HL-60 (cell line): ENCODE data around the gene SLC22A12.

Source experiments
- DNase-seq, 2 experiments: peaks; one replicate each; pipeline ENCODE4 v3.0.0-alpha.2; 2010 to 2020; ENCODE audit warnings: low read depth in 1 of 2, low spot score in 1 of 2
- H3K27ac ChIP-seq: fragments of 250-450 bp; sonication (Bioruptor Pico); replicated peaks from 2 replicates; pipeline ENCODE4 v1.5.1; 2020; ENCODE audit warnings: mild to moderate bottlenecking, moderate library complexity
- H3K27me3 ChIP-seq: fragments of 250-450 bp; sonication (Bioruptor Pico); 2 replicates; pipeline ENCODE4 v1.5.1; 2021; ENCODE audit warnings: mild to moderate bottlenecking, moderate library complexity; ENCODE audit not compliant: insufficient read depth, poor library complexity, severe bottlenecking
- H3K4me3 ChIP-seq: replicated peaks from 2 replicates; pipeline ENCODE4 v1.5.1; 2011; ENCODE audit warnings: mild to moderate bottlenecking, control low read depth, low read length; ENCODE audit not compliant: insufficient read depth
- CTCF ChIP-seq: IDR thresholded peaks from one replicate; pipeline ENCODE4 v1.5.1; 2011; ENCODE audit warnings: low read length, control low read depth, inconsistent platforms; ENCODE audit not compliant: insufficient read depth
- GABPA ChIP-seq: IDR thresholded peaks from 2 replicates; pipeline ENCODE4 v1.6.1; 2012; ENCODE audit warnings: low read depth
- POLR2AphosphoS5 ChIP-seq: IDR thresholded peaks from 2 replicates; pipeline ENCODE4 v1.6.1; 2012; ENCODE audit warnings: low read depth
- REST ChIP-seq: IDR thresholded peaks from 2 replicates; pipeline ENCODE4 v1.6.1; 2012; ENCODE audit warnings: low read depth; ENCODE audit not compliant: insufficient replicate concordance
- SPI1 ChIP-seq: IDR thresholded peaks from 2 replicates; pipeline ENCODE4 v1.6.1; 2012; ENCODE audit warnings: low read depth, mild to moderate bottlenecking, borderline replicate concordance

The SLC22A12 gene

GRCh38 chr11:64642418-64642735 is 51.4 kb downstream of the SLC22A12 start:
- H3K4me3 ChIP-seq = no peak overlapping the region
- H3K27me3 ChIP-seq = peaks cover 21% of the 10 kb centered on the region
- no peak for DNase-seq
- no peak overlapping the region for H3K27ac ChIP-seq
- TF ChIP-seq POLR2AphosphoS5 (no peak), REST (no peak), CTCF (no peak), GABPA (no peak), SPI1 (no peak)

DNA sequence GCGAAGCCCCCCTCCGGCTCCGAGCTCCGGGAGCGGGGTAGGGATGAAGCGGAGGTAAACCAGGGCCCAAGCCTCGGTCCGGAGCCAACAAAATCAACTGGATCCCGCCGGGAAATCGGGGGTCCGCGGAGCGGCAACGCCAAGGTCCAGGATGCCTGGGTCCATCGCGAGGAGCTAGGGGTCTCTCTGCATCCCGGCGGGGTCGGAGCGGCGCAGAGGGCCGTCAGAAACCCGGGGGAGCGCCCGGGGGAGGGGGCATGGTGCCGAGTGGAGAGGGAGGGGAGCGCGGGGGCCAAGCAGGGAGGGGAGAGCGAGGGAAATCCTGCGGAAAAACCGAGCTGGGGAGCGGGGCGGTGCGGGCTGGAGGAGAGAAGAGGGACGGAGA is 51.8 kb downstream of the SLC22A12 start:
- peaks cover 21% of the 10 kb centered on the region for H3K27me3 ChIP-seq
- no peak for DNase-seq
- H3K27ac ChIP-seq = no peak overlapping the region
- TF ChIP-seq SPI1 (no peak), REST (no peak), CTCF (no peak), POLR2AphosphoS5 (no peak)
- H3K4me3 ChIP-seq = no peak overlapping the region

DNA sequence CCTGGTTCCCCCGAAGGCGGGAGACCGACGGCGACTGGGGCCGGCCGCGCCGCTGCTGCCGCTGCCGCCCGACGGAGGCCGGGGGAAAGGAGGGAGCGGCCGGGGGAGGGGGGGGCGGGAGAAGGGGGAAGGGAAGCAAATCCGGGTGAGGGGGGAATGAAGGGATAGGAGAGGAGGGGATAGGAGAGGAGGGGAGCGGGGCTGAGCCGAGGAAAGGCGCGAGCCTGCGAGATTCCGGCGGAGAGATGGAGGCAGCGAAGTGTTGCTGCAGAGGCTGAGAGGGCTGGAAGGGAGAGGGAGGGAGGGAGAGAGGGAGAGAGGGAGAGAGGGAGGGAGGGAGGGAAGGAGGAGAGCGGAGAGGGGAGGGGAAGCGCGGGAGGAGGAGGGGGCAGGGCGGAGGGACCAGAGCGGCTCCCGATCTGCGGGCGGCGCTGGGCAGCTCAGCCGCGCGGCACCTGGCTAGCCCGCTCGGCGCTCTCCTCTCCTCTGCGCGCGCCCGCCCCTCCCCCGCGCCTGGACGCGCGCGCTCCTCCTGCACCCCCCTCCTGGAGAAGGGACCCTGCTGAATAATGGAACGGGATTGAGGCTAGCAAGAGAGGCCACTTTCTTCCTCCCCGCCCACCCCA is 52.3 kb downstream of the SLC22A12 start:
- TF ChIP-seq REST (no peak), GABPA (no peak), SPI1 (no peak), CTCF (no peak), POLR2AphosphoS5 (no peak)
- no peak for DNase-seq
- peaks cover 21% of the 10 kb centered on the region for H3K27me3 ChIP-seq
- H3K27ac ChIP-seq = no peak overlapping the region
- H3K4me3 ChIP-seq = no peak overlapping the region
